Astrocyte (in vitro differentiated cells and primary cell): ENCODE measurements around the gene RAD51B. TPM values are rescaled to one million over a fixed set of nuclear protein-coding genes. Genes with fewer than 3 reads are reported as not detected.

Experiments
- DNase-seq: peaks from one replicate; pipeline ENCODE4 v3.0.0-alpha.2; 2010; ENCODE audit warnings: low read depth
- FAIRE-seq: peaks from 2 replicates; lab custom pipeline; 2011; peaks lifted over from hg19 to GRCh38; lab: Jason Lieb, UNC
- H2AFZ ChIP-seq: 2 replicates; pipeline ENCODE4 v1.6.0; 2012; ENCODE audit warnings: low read depth, low read length, inconsistent platforms
- H3K27ac ChIP-seq: 2 replicates; pipeline ENCODE4 v1.5.1; 2011; ENCODE audit warnings: low read depth, low read length, inconsistent platforms
- H3K27me3 ChIP-seq: 2 replicates; pipeline ENCODE4 v1.6.0; 2011; ENCODE audit warnings: low read length, inconsistent platforms; ENCODE audit not compliant: insufficient read depth
- H3K36me3 ChIP-seq: 2 replicates; pipeline ENCODE4 v1.5.1; 2011; ENCODE audit warnings: low read length, inconsistent platforms; ENCODE audit not compliant: insufficient read depth
- H3K4me1 ChIP-seq: 2 replicates; pipeline ENCODE4 v1.5.1; 2011; ENCODE audit warnings: low read length, inconsistent platforms; ENCODE audit not compliant: insufficient read depth
- H3K4me2 ChIP-seq: 2 replicates; pipeline ENCODE4 v1.6.0; 2012; ENCODE audit warnings: low read length, inconsistent platforms
- H3K4me3 ChIP-seq: 2 replicates; pipeline ENCODE4 v1.5.1; 2011; ENCODE audit warnings: low read depth, mild to moderate bottlenecking, low read length, inconsistent platforms; ENCODE audit not compliant: insufficient read depth
- H3K79me2 ChIP-seq: 2 replicates; pipeline ENCODE4 v1.6.0; 2012; ENCODE audit warnings: mild to moderate bottlenecking, low read length, inconsistent platforms; ENCODE audit not compliant: insufficient read depth
- H3K9ac ChIP-seq: 2 replicates; pipeline ENCODE4 v1.6.0; 2012; ENCODE audit warnings: mild to moderate bottlenecking, low read length, inconsistent platforms
- H3K9me3 ChIP-seq: 2 replicates; pipeline ENCODE4 v1.5.1; 2012; ENCODE audit warnings: low read depth, mild to moderate bottlenecking, low read length, inconsistent platforms; ENCODE audit not compliant: insufficient read depth
- H4K20me1 ChIP-seq: 2 replicates; pipeline ENCODE4 v1.6.0; 2012; ENCODE audit warnings: low read length, inconsistent platforms; ENCODE audit not compliant: insufficient read depth
- H3K27ac Mint-ChIP-seq: one replicate; pipeline ENCODE4 v1.8.0; 2021; ENCODE audit warnings: mild to moderate bottlenecking, mixed read lengths; ENCODE audit not compliant: unreplicated experiment
- H3K27me3 Mint-ChIP-seq: one replicate; pipeline ENCODE4 v1.8.0; 2021; ENCODE audit warnings: low read depth, mixed read lengths; ENCODE audit not compliant: unreplicated experiment
- H3K36me3 Mint-ChIP-seq: one replicate; pipeline ENCODE4 v1.8.0; 2021; ENCODE audit warnings: low read depth, mixed read lengths; ENCODE audit not compliant: unreplicated experiment
- H3K4me1 Mint-ChIP-seq: one replicate; pipeline ENCODE4 v1.8.0; 2021; ENCODE audit warnings: low read depth, mixed read lengths; ENCODE audit not compliant: unreplicated experiment
- H3K4me3 Mint-ChIP-seq: one replicate; pipeline ENCODE4 v1.8.0; 2021; ENCODE audit warnings: mild to moderate bottlenecking, moderate library complexity, mixed read lengths; ENCODE audit not compliant: unreplicated experiment
- H3K9me3 Mint-ChIP-seq: one replicate; pipeline ENCODE4 v1.8.0; 2021; ENCODE audit warnings: mild to moderate bottlenecking, mixed read lengths; ENCODE audit not compliant: unreplicated experiment
- CTCF ChIP-seq: IDR thresholded peaks from 2 replicates; pipeline ENCODE4 v1.5.1; 2011; ENCODE audit warnings: low read depth, mild to moderate bottlenecking, inconsistent platforms, low read length, moderate library complexity; ENCODE audit not compliant: insufficient read depth
- EZH2 ChIP-seq: IDR thresholded peaks from 2 replicates; pipeline ENCODE4 v1.6.1; 2012; ENCODE audit warnings: mild to moderate bottlenecking, low read length, inconsistent platforms; ENCODE audit not compliant: insufficient read depth
- total RNA-seq: library from RNA; stranded (reverse); gene quantifications from 2 replicates; pipeline ENCODE4 v1.2.1, GENCODE V29; 2021

RAD51B gene
- total RNA-seq, 1 donor from 2014 or later = 10.8 TPM

GRCh38 chr14:68728342-68729106 lies 908.9 kb downstream of the RAD51B start:
- H3K27ac Mint-ChIP-seq = no peak overlapping the region
- peaks cover 3% of the 10 kb centered on the region for H3K27me3 ChIP-seq
- no peak overlapping the region for H3K4me2 ChIP-seq
- no peaks in the 10 kb centered on the region for H3K79me2 ChIP-seq
- TF ChIP-seq CTCF = no peak
- TF ChIP-seq EZH2 = no peak
- H3K9ac ChIP-seq = no peak overlapping the region
- H3K27me3 Mint-ChIP-seq = peaks cover 2% of the 10 kb centered on the region
- H3K4me1 ChIP-seq = no peaks in the 10 kb centered on the region
- H3K9me3 Mint-ChIP-seq = no peaks in the 10 kb centered on the region
- FAIRE-seq (no peak), DNase-seq (no peak)
- H3K4me3 Mint-ChIP-seq = no peak overlapping the region
- H2AFZ ChIP-seq = no peak overlapping the region
- H4K20me1 ChIP-seq = no peaks in the 10 kb centered on the region
- H3K4me3 ChIP-seq = no peak overlapping the region
- no peaks in the 10 kb centered on the region for H3K36me3 Mint-ChIP-seq
- no peak overlapping the region for H3K27ac ChIP-seq
- H3K9me3 ChIP-seq = no peaks in the 10 kb centered on the region
- no peaks in the 10 kb centered on the region for H3K36me3 ChIP-seq
- peaks cover 5% of the 10 kb centered on the region for H3K4me1 Mint-ChIP-seq

GRCh38 chr14:68729556-68729955 lies 910.0 kb downstream of the RAD51B start:
- H3K9me3 Mint-ChIP-seq = no peaks in the 10 kb centered on the region
- H3K4me1 Mint-ChIP-seq = peaks cover 7% of the 10 kb centered on the region
- H3K36me3 Mint-ChIP-seq = no peaks in the 10 kb centered on the region
- Histone ChIP-seq H4K20me1 (no peaks in the 10 kb centered on the region), H3K9ac (no peak overlapping the region), H3K4me3 (no peak overlapping the region), H3K4me1 (peaks cover 4% of the 10 kb centered on the region), H3K27me3 (no peaks in the 10 kb centered on the region), H3K4me2 (no peak overlapping the region), H2AFZ (no peak overlapping the region), H3K27ac (no peak overlapping the region), H3K79me2 (no peaks in the 10 kb centered on the region), H3K9me3 (no peaks in the 10 kb centered on the region), H3K36me3 (no peaks in the 10 kb centered on the region)
- H3K27ac Mint-ChIP-seq = no peak overlapping the region
- DNase-seq (no peak), FAIRE-seq (no peak)
- H3K27me3 Mint-ChIP-seq = peaks cover 2% of the 10 kb centered on the region
- no peak overlapping the region for H3K4me3 Mint-ChIP-seq
- no peak for TF ChIP-seq CTCF
- TF ChIP-seq EZH2 = no peak

GRCh38 chr14:68730348-68730747 lies 910.8 kb downstream of the RAD51B start:
- Histone ChIP-seq H2AFZ (no peak overlapping the region), H3K9me3 (no peaks in the 10 kb centered on the region), H3K9ac (no peak overlapping the region), H3K4me1 (peaks cover 4% of the 10 kb centered on the region), H3K36me3 (no peaks in the 10 kb centered on the region), H3K27me3 (no peaks in the 10 kb centered on the region), H3K79me2 (no peaks in the 10 kb centered on the region), H3K4me3 (no peak overlapping the region), H3K4me2 (no peak overlapping the region), H4K20me1 (no peaks in the 10 kb centered on the region), H3K27ac (no peak overlapping the region)
- FAIRE-seq (no peak), DNase-seq (no peak)
- no peak overlapping the region for H3K4me3 Mint-ChIP-seq
- no peak overlapping the region for H3K27ac Mint-ChIP-seq
- peaks cover 7% of the 10 kb centered on the region for H3K4me1 Mint-ChIP-seq
- peaks cover 2% of the 10 kb centered on the region for H3K27me3 Mint-ChIP-seq
- TF ChIP-seq CTCF (no peak), EZH2 (no peak)
- no peaks in the 10 kb centered on the region for H3K36me3 Mint-ChIP-seq
- no peaks in the 10 kb centered on the region for H3K9me3 Mint-ChIP-seq
